SK-N-SH (cell line): ENCODE results near the gene LSG1.

Experiments
- CTCF ChIP-seq: fragments of 200-600 bp; sonication (generic); IDR thresholded peaks from 2 replicates; pipeline ENCODE4 v1.6.1; 2017; ENCODE audit warnings: antibody characterized with exemption, mild to moderate bottlenecking, moderate library complexity
- ELF1 ChIP-seq: IDR thresholded peaks from 2 replicates; pipeline ENCODE4 v1.4.0; 2012
- FOXM1 ChIP-seq: IDR thresholded peaks from 2 replicates; pipeline ENCODE4 v1.4.0; 2012; ENCODE audit warnings: low read depth, mild to moderate bottlenecking
- JUND ChIP-seq: IDR thresholded peaks from 2 replicates; pipeline ENCODE4 v1.4.0; 2012
- MAX ChIP-seq: IDR thresholded peaks from 2 replicates; pipeline ENCODE4 v1.4.0; 2012; ENCODE audit warnings: low read depth
- NFIC ChIP-seq: IDR thresholded peaks from 2 replicates; pipeline ENCODE4 v1.4.0; 2012; ENCODE audit warnings: borderline replicate concordance
- NRF1 ChIP-seq: IDR thresholded peaks from 2 replicates; pipeline ENCODE4 v1.6.1; 2012; ENCODE audit warnings: low read depth, mild to moderate bottlenecking, low read length
- PBX3 ChIP-seq: IDR thresholded peaks from 2 replicates; pipeline ENCODE4; 2012
- POLR2AphosphoS5 ChIP-seq: IDR thresholded peaks from 2 replicates; pipeline ENCODE4 v1.6.1; 2012; ENCODE audit warnings: low read depth, low read length
- REST ChIP-seq: IDR thresholded peaks from 2 replicates; pipeline ENCODE4 v1.6.1; 2012; ENCODE audit warnings: mild to moderate bottlenecking, low read depth, low read length, moderate library complexity
- SIN3A ChIP-seq: IDR thresholded peaks from 2 replicates; pipeline ENCODE4 v1.6.1; 2012; ENCODE audit warnings: low read depth, mild to moderate bottlenecking, low read length, moderate library complexity, borderline replicate concordance
- TAF1 ChIP-seq: IDR thresholded peaks from 2 replicates; pipeline ENCODE4 v1.6.1; 2012; ENCODE audit warnings: low read depth, mild to moderate bottlenecking, low read length, moderate library complexity, borderline replicate concordance
- USF2 ChIP-seq: fragments of 150-350 bp; IDR thresholded peaks from 2 replicates; pipeline ENCODE4 v1.6.1; 2017; ENCODE audit warnings: antibody characterized with exemption, low read length, low read depth, borderline replicate concordance
- YY1 ChIP-seq: IDR thresholded peaks from 2 replicates; pipeline ENCODE4 v1.4.0; 2012; ENCODE audit warnings: low read depth, mild to moderate bottlenecking

- TF ChIP-seq CTCF (no peak), MAX (no peak), ELF1 (no peak), PBX3 (no peak), FOXM1 (no peak), POLR2AphosphoS5 (no peak), NRF1 (no peak), TAF1 (no peak), SIN3A (no peak), YY1 (no peak), REST (no peak), NFIC (no peak), USF2 (no peak), JUND (no peak)
Measured at GRCh38 chr3:194618858-194619608, 53.0 kb downstream of the LSG1 start.
